ENCODE data around the gene UBE4B. TPM values are rescaled to one million over a fixed set of nuclear protein-coding genes. Genes with fewer than 3 reads are reported as not detected.

The UBE4B gene
- total and polyA plus RNA-seq, 2 experiments from 2014 or later = 28.4 to 115 TPM

- TF ChIP-seq ZNF462 (CRISPR knock-in tag; IDR thresholded peaks at IDR 0.05) = no peak
- TF ChIP-seq CREB1 (CRISPR knock-in tag; IDR thresholded peaks at IDR 0.05; ENCODE audit: low read depth) = no peak
Measured at GRCh38 chr1:10128101-10128765, 95.5 kb downstream of the UBE4B start (continued).

GRCh38 chr1:10132316-10132715, 99.6 kb downstream of the UBE4B start:
- Histone ChIP-seq H3K27me3 (ENCODE audit: insufficient read depth) (no peaks in the 10 kb centered on the region), H3K27ac (ENCODE audit: low read depth) (no peak overlapping the region), H3K4me1 (ENCODE audit: insufficient read depth) (no peaks in the 10 kb centered on the region), H3K4me3 (no peak overlapping the region), H3K36me3 (ENCODE audit: insufficient read depth) (peaks cover 29% of the 10 kb centered on the region), H3K9me2 (ENCODE audit: insufficient read depth) (no peaks in the 10 kb centered on the region), H4K20me1 (replicated peaks; ENCODE audit: insufficient read depth) (no peaks in the 10 kb centered on the region; the same call in 1 of the 2 replicates), H3F3A (replicated peaks; ENCODE audit: low read depth) (no peaks in the 10 kb centered on the region), H3K79me2 (replicated peaks; ENCODE audit: insufficient read depth) (no peaks in the 10 kb centered on the region), H2AFZ (no peak overlapping the region), H3K4me2 (no peak overlapping the region)
- H3K4me1 Mint-ChIP-seq = no peaks in the 10 kb centered on the region
- DNase-seq (ENCODE audit: low spot score) = no peak
- no peak overlapping the region for H3K4me3 Mint-ChIP-seq
- no peaks in the 10 kb centered on the region for H3K9me3 Mint-ChIP-seq
- ATAC-seq = no peak
- H3K27ac Mint-ChIP-seq = no peak overlapping the region
- H3K27me3 Mint-ChIP-seq (ENCODE audit: insufficient read depth, low read depth, poor library complexity) = peaks cover 2% of the 10 kb centered on the region
- H3K36me3 Mint-ChIP-seq (ENCODE audit: low read depth) = peaks cover 46% of the 10 kb centered on the region
- TF ChIP-seq ZNF114 (CRISPR knock-in tag; IDR thresholded peaks at IDR 0.05) (no peak), EZH2 (IDR thresholded peaks at IDR 0.05; ENCODE audit: low read depth, unreplicated experiment) (no peak), REST (IDR thresholded peaks at IDR 0.05; ENCODE audit: unreplicated experiment) (no peak), STAT1 (IDR thresholded peaks at IDR 0.05; ENCODE audit: unreplicated experiment) (no peak), CREB1 (CRISPR knock-in tag; IDR thresholded peaks at IDR 0.05; ENCODE audit: low read depth) (no peak), ETS1 (IDR thresholded peaks at IDR 0.05) (no peak), ZNF331 (CRISPR knock-in tag; IDR thresholded peaks at IDR 0.05; ENCODE audit: low read depth) (no peak), POLR2AphosphoS5 (IDR thresholded peaks at IDR 0.05; ENCODE audit: low read depth) (no peak), NANOG (IDR thresholded peaks at IDR 0.05; ENCODE audit: borderline replicate concordance) (no peak), EZH2phosphoT487 (IDR thresholded peaks at IDR 0.05; ENCODE audit: unreplicated experiment) (no peak), JUNB (IDR thresholded peaks at IDR 0.05; ENCODE audit: unreplicated experiment) (no peak), CTCF (conservative IDR thresholded peaks at IDR 0.05; ENCODE audit: low read depth in 2 of 2) (no peak)

All from GM23338 (cell line).